ENCODE data around the gene GALK1. TPM values are rescaled to one million over a fixed set of nuclear protein-coding genes. Genes with fewer than 3 reads are reported as not detected.

Gene GALK1
- total and polyA plus RNA-seq, 2 donors = 32.6 to 37.3 TPM

Other genes with a start within 250 kb of the GALK1 start
- 1.0 TPM for gene CASKIN2, start 249.7 kb downstream of the GALK1 start, total RNA-seq
- 5.4 TPM for gene CASKIN2, start 249.7 kb downstream of the GALK1 start, polyA plus RNA-seq
- gene TSEN54, start 248.7 kb downstream of the GALK1 start, total RNA-seq = 36.3 TPM
- gene TSEN54, start 248.7 kb downstream of the GALK1 start, polyA plus RNA-seq = 91.0 TPM
- 5.3 TPM for gene LLGL2, start 239.5 kb downstream of the GALK1 start, total RNA-seq
- 36.6 TPM for gene LLGL2, start 239.5 kb downstream of the GALK1 start, polyA plus RNA-seq
- 31.3 TPM for gene MYO15B, start 177.4 kb downstream of the GALK1 start, total RNA-seq
- 448 TPM for gene MYO15B, start 177.4 kb downstream of the GALK1 start, polyA plus RNA-seq
- gene SMIM5, start 131.8 kb downstream of the GALK1 start, total RNA-seq = 0.94 TPM
- 7.3 TPM for gene SMIM5, start 131.8 kb downstream of the GALK1 start, polyA plus RNA-seq
- 17.4 TPM for gene RECQL5, start 98.0 kb downstream of the GALK1 start, total RNA-seq
- gene RECQL5, start 98.0 kb downstream of the GALK1 start, polyA plus RNA-seq = 51.8 TPM
- 85.4 TPM for gene SAP30BP, start 97.9 kb downstream of the GALK1 start, total RNA-seq
- gene SAP30BP, start 97.9 kb downstream of the GALK1 start, polyA plus RNA-seq = 72.4 TPM
- 4.3 TPM for gene ITGB4, start 43.7 kb downstream of the GALK1 start, total RNA-seq
- gene ITGB4, start 43.7 kb downstream of the GALK1 start, polyA plus RNA-seq = 79.0 TPM
- gene UNK, start 19.6 kb upstream of the GALK1 start, total RNA-seq = 13.7 TPM
- 31.6 TPM for gene UNK, start 19.6 kb upstream of the GALK1 start, polyA plus RNA-seq
- 43.2 TPM for gene UNC13D, start 79.2 kb upstream of the GALK1 start, total RNA-seq
- 59.1 TPM for gene UNC13D, start 79.2 kb upstream of the GALK1 start, polyA plus RNA-seq
- 17.3 TPM for gene WBP2, start 90.1 kb upstream of the GALK1 start, total RNA-seq
- gene WBP2, start 90.1 kb upstream of the GALK1 start, polyA plus RNA-seq = 96.9 TPM
- gene TRIM47, start 113.4 kb upstream of the GALK1 start, total RNA-seq = 12.6 TPM
- gene TRIM47, start 113.4 kb upstream of the GALK1 start, polyA plus RNA-seq = 22.8 TPM
- gene TRIM65, start 131.8 kb upstream of the GALK1 start, total RNA-seq = 14.4 TPM
- gene TRIM65, start 131.8 kb upstream of the GALK1 start, polyA plus RNA-seq = 20.2 TPM
- 30.5 TPM for gene MRPL38, start 139.7 kb upstream of the GALK1 start, total RNA-seq
- gene MRPL38, start 139.7 kb upstream of the GALK1 start, polyA plus RNA-seq = 78.6 TPM
- 9.2 TPM for gene FBF1, start 175.8 kb upstream of the GALK1 start, total RNA-seq
- 18.7 TPM for gene FBF1, start 175.8 kb upstream of the GALK1 start, polyA plus RNA-seq
- gene ACOX1, start 214.0 kb upstream of the GALK1 start, total RNA-seq = 23.5 TPM
- gene ACOX1, start 214.0 kb upstream of the GALK1 start, polyA plus RNA-seq = 15.9 TPM
- gene TEN1, start 214.0 kb upstream of the GALK1 start, total RNA-seq = 10.4 TPM
- gene TEN1, start 214.0 kb upstream of the GALK1 start, polyA plus RNA-seq = 18.2 TPM
- gene CDK3, start 235.7 kb upstream of the GALK1 start, total RNA-seq = 3.2 TPM
- gene CDK3, start 235.7 kb upstream of the GALK1 start, polyA plus RNA-seq = 31.8 TPM